Camera-type eye (tissue), 1 donor: Measurements from ENCODE around the gene CDK9. TPM values are rescaled to one million over a fixed set of nuclear protein-coding genes. Genes with fewer than 3 reads are reported as not detected.

Experiments used
- total RNA-seq: library from RNA; depleted of rRNA; stranded (reverse); fragments of >200 nt; gene quantifications from one replicate; pipeline ENCODE4 v1.2.3, GENCODE V29; 2014

The CDK9 gene
- total RNA-seq, result 60.2 TPM

DNA sequence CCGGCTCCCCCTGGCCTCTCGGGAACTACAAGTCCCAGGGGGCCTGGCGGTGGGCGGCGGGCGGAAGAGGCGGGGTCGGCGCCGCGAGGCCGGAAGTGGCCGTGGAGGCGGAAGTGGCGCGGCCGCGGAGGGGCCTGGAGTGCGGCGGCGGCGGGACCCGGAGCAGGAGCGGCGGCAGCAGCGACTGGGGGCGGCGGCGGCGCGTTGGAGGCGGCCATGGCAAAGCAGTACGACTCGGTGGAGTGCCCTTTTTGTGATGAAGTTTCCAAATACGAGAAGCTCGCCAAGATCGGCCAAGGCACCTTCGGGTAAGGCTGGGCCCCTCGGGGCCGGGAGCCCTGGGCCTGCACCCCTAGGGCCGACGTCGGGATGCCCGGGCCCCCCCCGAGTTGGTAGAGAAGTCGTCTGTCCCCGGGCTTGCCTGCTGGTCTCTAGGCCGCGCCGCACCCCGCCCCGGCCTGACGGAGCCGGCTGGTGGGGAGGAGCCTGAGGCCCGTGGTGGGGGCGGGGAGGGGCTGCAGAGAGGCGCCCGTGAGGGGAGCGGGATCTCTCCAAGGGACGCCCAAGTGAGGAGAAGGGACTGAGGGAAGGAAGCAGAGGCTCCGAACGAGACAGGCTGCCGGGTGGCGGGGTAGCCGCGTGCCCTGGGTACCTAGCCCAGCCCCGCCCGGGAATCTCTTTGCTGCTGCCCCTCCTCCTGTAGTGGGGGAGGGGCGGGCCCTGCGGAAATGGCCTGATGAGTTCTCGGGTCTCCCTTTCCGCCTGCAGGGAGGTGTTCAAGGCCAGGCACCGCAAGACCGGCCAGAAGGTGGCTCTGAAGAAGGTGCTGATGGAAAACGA, at the start of gene CDK9:
Gene CDK9 (plus strand): TSS at position 102 of the 840 bp plus-strand sequence. CDS start 115 bp downstream, at position 217.

GRCh38 chr9:127778280-127779135, 7.3 kb upstream of the CDK9 start, which contains the start of gene SH2D3C:
SH2D3C (minus strand) TSS chr9:127778666; CDS start chr9:127778627, 39 bp downstream.

GRCh38 chr9:127802576-127803443, 17.0 kb downstream of the CDK9 start, which contains the start of gene FPGS:
FPGS (plus strand) TSS chr9:127802882; CDS start chr9:127802925, 43 bp downstream.

Other genes with a start within 250 kb of the CDK9 start
- gene STXBP1, start 173.8 kb upstream of the CDK9 start, total RNA-seq, result 237 TPM
- gene CFAP157, start 79.0 kb upstream of the CDK9 start, total RNA-seq, result not detected
- 13.5 TPM for gene PTRH1, start 70.4 kb upstream of the CDK9 start, total RNA-seq
- not detected for gene TTC16, start 70.0 kb upstream of the CDK9 start, total RNA-seq
- gene TOR2A, start 50.7 kb upstream of the CDK9 start, total RNA-seq, result 11.1 TPM
- 10.7 TPM for gene SH2D3C, start 7.4 kb upstream of the CDK9 start, total RNA-seq
- 45.4 TPM for gene FPGS, start 16.8 kb downstream of the CDK9 start, total RNA-seq
- gene ENG, start 68.6 kb downstream of the CDK9 start, total RNA-seq, result 21.5 TPM
- gene AK1, start 91.6 kb downstream of the CDK9 start, total RNA-seq, result 38.4 TPM
- 22.2 TPM for gene ST6GALNAC6, start 113.6 kb downstream of the CDK9 start, total RNA-seq
- gene ST6GALNAC4, start 131.0 kb downstream of the CDK9 start, total RNA-seq, result 12.4 TPM
- gene PIP5KL1, start 144.7 kb downstream of the CDK9 start, total RNA-seq, result 3.2 TPM
- gene DPM2, start 151.8 kb downstream of the CDK9 start, total RNA-seq, result 13.2 TPM
- gene EEIG1, start 195.0 kb downstream of the CDK9 start, total RNA-seq, result 22.5 TPM